Measurements from ENCODE around the gene SELENOW.
A peak's percentile ranks its signal among the peaks of the same experiment; 100 is the strongest.

Gene SELENOW

DNA sequence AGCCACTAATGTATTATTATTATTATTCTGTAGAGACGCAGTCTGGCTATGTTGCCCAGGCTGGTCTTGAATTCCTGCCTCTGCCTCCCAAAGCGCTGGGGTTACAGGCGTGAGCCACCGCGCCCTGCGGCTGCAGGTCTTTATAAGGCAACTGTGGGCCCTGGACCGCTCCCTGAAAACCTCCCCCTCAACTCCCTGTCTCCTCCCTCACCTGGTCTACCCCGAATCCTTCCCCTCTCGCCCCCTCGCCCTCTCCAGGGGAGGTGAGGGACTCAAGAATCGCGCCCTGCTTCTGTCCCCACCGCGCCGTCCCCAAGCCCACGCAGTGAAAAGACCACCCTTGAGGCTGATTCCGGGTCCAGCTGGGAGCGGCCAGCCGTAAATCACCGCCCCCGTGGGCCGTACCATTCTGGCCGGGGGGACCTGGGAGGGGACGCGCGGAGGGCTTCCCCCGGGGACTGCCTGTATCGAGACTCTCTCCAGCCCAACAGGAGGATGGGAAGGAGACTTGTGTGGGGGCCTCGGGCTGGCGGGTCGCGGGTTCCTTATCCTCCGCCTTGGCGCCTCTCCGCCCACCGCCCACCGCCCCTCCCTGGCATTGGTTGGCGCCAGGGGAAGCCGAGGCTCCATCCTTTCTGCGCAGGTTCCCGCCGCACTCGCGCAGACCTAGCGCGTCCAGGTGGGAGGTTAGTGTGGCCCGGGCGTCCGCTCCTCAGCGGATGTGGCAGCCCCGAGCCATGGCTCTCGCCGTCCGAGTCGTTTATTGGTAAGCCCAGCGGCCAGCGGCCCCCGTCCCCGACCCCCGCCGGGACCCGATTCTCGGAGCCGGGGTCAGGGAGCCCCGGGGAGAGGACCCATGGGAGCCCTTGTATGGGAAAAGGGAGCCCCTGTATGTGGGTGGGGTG is at the start of gene SELENOW:
Gene SELENOW (plus strand): TSS at position 655 of the 905 bp plus-strand sequence. CDS start 83 bp downstream, at position 738.
- Histone ChIP-seq H3K4me3 (ENCODE audit: severe bottlenecking) (peak within 1 kb of the TSS; percentile 69), H3K9me3 (ENCODE audit: severe bottlenecking) (no peaks in the 10 kb centered on the region), H3K27ac (ENCODE audit: poor library complexity, severe bottlenecking) (peak within 1 kb of the TSS; percentile 57), H3K4me1 (ENCODE audit: insufficient read depth, poor library complexity, severe bottlenecking) (peaks cover 11% of the 10 kb centered on the region), H3K36me3 (ENCODE audit: low read depth) (peaks cover 29% of the 10 kb centered on the region), H3K27me3 (ENCODE audit: insufficient read depth, poor library complexity, severe bottlenecking) (no peaks in the 10 kb centered on the region)
- DNase-seq (ENCODE audit: low spot score) (peak; percentile 83), ATAC-seq (ENCODE audit: low read depth) (peak; percentile 82)
- no peak for TF ChIP-seq CTCF (IDR thresholded peaks at IDR 0.05; ENCODE audit: poor library complexity, severe bottlenecking)

DNA sequence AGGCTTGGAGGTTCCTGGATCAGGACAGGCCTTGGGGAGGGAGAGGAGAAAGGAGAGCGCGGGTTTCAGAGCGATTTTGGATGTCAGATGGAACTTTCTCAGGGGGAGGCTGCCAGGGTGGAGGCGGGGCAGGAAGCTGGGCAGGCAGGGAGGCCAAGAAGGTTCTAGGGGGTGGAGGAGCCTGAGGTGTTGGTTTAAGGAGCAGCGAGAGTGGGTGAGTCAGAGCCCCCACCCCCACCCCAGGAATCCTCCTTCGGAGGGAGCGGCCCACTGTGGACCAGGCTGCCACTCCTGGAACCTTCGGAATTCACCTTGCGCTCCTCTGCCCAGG is 49.1 kb upstream of the SELENOW start:
- H3K36me3 ChIP-seq (ENCODE audit: low read depth) = peaks cover 90% of the 10 kb centered on the region
- TF ChIP-seq CTCF (IDR thresholded peaks at IDR 0.05; ENCODE audit: poor library complexity, severe bottlenecking) = no peak
- peaks cover 34% of the 10 kb centered on the region for H3K4me1 ChIP-seq (ENCODE audit: insufficient read depth, poor library complexity, severe bottlenecking)
- peak; percentile 94 for DNase-seq (ENCODE audit: low spot score)
- no peak overlapping the region for H3K4me3 ChIP-seq (ENCODE audit: severe bottlenecking)
- H3K27ac ChIP-seq (ENCODE audit: poor library complexity, severe bottlenecking) = peak overlapping the region; percentile 97
- ATAC-seq (ENCODE audit: low read depth) = peak; percentile 91
- no peaks in the 10 kb centered on the region for H3K27me3 ChIP-seq (ENCODE audit: insufficient read depth, poor library complexity, severe bottlenecking)
- H3K9me3 ChIP-seq (ENCODE audit: severe bottlenecking) = no peaks in the 10 kb centered on the region

DNA sequence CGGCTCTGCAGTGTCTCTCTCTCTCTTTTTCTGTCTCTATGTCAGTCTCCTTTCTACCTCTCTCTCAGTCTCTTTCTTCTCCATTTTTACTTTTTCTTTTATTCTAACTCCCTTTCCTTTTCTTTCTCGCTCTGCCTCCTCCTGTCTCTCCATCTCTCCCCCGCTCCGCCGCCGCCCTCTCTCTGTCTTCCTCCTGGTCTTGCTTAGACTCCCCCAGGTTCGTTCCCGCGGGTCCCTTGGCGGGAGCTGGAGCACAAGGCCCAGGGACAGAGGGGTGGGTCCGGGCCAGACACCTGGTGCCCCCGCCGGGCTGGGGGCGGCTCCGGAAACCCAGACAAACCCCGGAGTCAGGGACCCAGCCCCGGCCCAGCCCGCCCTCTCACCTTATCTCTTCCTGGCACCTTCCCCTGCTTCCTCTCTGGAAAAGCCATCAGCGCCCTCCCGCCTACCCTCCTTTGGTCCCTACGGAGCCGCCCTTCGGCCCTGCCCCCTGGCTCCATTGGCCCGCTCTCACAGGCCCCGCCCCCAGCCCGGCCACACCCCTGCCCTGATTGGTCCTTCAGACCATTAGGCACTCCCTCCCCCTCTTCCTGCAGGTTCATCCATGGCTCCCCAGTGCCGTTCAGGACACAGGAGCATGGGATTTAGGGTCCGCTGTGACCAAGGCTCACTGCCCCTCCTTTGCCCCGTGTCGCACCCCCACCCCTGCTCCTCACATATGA is 48.5 kb upstream of the SELENOW start:
- peaks cover 34% of the 10 kb centered on the region for H3K4me1 ChIP-seq (ENCODE audit: insufficient read depth, poor library complexity, severe bottlenecking)
- no peaks in the 10 kb centered on the region for H3K9me3 ChIP-seq (ENCODE audit: severe bottlenecking)
- no peak for TF ChIP-seq CTCF (IDR thresholded peaks at IDR 0.05; ENCODE audit: poor library complexity, severe bottlenecking)
- H3K27me3 ChIP-seq (ENCODE audit: insufficient read depth, poor library complexity, severe bottlenecking) = no peaks in the 10 kb centered on the region
- H3K27ac ChIP-seq (ENCODE audit: poor library complexity, severe bottlenecking) = peak overlapping the region; percentile 97
- DNase-seq (ENCODE audit: low spot score) (no peak), ATAC-seq (ENCODE audit: low read depth) (peak; percentile 21; the same call in 1 of the 3 replicates)
- peaks cover 93% of the 10 kb centered on the region for H3K36me3 ChIP-seq (ENCODE audit: low read depth)
- H3K4me3 ChIP-seq (ENCODE audit: severe bottlenecking) = peak overlapping the region; percentile 21

- TF ChIP-seq CTCF (IDR thresholded peaks at IDR 0.05; ENCODE audit: poor library complexity, severe bottlenecking) = no peak
These were observed 48.0 kb upstream of the SELENOW start for GRCh38 chr19:47730521-47730889.

More at GRCh38 chr19:47730521-47730889, 48.0 kb upstream of the SELENOW start:
- no peaks in the 10 kb centered on the region for H3K27me3 ChIP-seq (ENCODE audit: insufficient read depth, poor library complexity, severe bottlenecking)
- H3K36me3 ChIP-seq (ENCODE audit: low read depth) = peaks cover 93% of the 10 kb centered on the region
- H3K4me1 ChIP-seq (ENCODE audit: insufficient read depth, poor library complexity, severe bottlenecking) = peaks cover 33% of the 10 kb centered on the region
- H3K4me3 ChIP-seq (ENCODE audit: severe bottlenecking) = no peak overlapping the region
- no peak for DNase-seq (ENCODE audit: low spot score)
- no peaks in the 10 kb centered on the region for H3K9me3 ChIP-seq (ENCODE audit: severe bottlenecking)
- H3K27ac ChIP-seq (ENCODE audit: poor library complexity, severe bottlenecking) = peak overlapping the region; percentile 97
- ATAC-seq (ENCODE audit: low read depth) = no peak

Data from RWPE2 (cell line).